Mucosa of descending colon (tissue), 3 donors: ENCODE measurements around the gene RFX5. TPM values are rescaled to one million over a fixed set of nuclear protein-coding genes. Genes with fewer than 3 reads are reported as not detected.

ENCODE experiments used
- ATAC-seq: fragments of 200-7000 bp; cut with Tn5 transposase; one replicate; pipeline ENCODE4 v1.9.1; 2020; ENCODE audit warnings: mild to moderate bottlenecking, moderate library complexity
- DNase-seq, 3 donors: peaks; one replicate each; pipeline ENCODE4 v3.0.0-alpha.2; 2020
- H3K36me3 ChIP-seq: fragments of 200-600 bp; one replicate; pipeline ENCODE4 v1.8.0; 2021; ENCODE audit warnings: low read depth, mild to moderate bottlenecking
- H3K4me1 ChIP-seq: fragments of 200-600 bp; one replicate; pipeline ENCODE4 v1.8.0; 2021; ENCODE audit warnings: low read depth, mild to moderate bottlenecking
- H3K4me3 ChIP-seq: fragments of 200-600 bp; one replicate; pipeline ENCODE4 v1.8.0; 2021; ENCODE audit warnings: mild to moderate bottlenecking
- H3K9me3 ChIP-seq: fragments of 200-600 bp; one replicate; pipeline ENCODE4 v1.8.0; 2021; ENCODE audit warnings: mild to moderate bottlenecking
- intact Hi-C, 2 donors: fragments of 100-400 bp; cut with DNase I in 1 of 2; cut with micrococcal nuclease in 1 of 2; formaldehyde crosslinking; loops; one replicate each; pipeline versions ENCODE4 v1.11.0 to v1.11.1; 2022; cut with DNase I, micrococcal nuclease
- total RNA-seq, 3 donors: library from RNA; stranded (reverse); fragmentation: NEBNext Ultra II Directional in 2 of 3; extraction: Animal tissue kit (Norgen Biotek cat#: 25700) in 2 of 3; gene quantifications; one replicate each; pipeline versions ENCODE4 v1.2.1 to v1.2.4, GENCODE V29; 2021 to 2023
- TF ChIP-seq, protein P1 (sequence below): fragments of 200-600 bp; IDR thresholded peaks from one replicate; pipeline ENCODE4 v1.8.0; 2022; ENCODE audit warnings: antibody characterized with exemption, mild to moderate bottlenecking
- donor health status: DM: no; HTN: no; CAD: no; lungs with moderate emphysema.
- donor health status: DM: no; HTN: no; CAD: no.
- donor health status: DM: no; HTN: yes; CAD: no.

Gene RFX5
- total RNA-seq, 3 donors from 2014 or later, result 20.5 to 45.3 (median 31.8) TPM

DNA sequence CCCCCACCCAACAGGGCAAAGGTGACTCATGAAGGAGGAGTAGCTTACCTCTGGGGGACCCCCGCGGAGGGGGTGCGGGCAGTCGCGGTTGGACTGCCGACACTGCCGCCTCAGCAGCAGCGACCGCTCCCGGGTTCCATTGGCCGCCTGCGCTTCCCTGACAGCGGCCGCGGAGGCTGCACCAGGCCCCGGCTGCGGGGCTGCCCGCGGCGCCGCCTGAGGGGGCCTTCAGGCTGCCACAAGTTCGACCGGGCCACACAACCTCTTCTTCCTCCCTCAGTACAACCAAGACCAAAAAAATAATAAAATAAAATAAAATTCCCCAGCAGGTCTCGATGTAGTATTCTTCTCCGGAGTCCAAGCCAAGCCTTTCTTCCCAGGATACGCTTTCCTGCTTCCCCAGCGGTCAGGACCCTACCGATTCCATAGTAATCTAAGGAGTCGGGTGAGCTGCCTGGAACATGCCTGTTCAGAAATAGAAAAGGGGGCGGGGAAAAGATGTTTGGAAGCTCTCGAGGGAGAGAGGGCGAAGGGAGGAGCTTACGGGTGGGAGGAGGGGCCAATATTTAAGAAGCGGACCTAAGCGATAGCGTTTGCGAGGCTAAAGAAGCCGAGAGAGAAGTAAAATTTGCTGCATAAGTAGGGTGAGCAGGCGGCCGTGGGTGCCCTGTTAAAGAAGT is 19.7 kb downstream of the RFX5 start, which contains the start of gene PI4KB:
Gene PI4KB (minus strand): TSS at position 194 of the 680 bp plus-strand sequence. CDS start 10,935 bp downstream, outside the sequence.
- TF ChIP-seq, protein P1, sequence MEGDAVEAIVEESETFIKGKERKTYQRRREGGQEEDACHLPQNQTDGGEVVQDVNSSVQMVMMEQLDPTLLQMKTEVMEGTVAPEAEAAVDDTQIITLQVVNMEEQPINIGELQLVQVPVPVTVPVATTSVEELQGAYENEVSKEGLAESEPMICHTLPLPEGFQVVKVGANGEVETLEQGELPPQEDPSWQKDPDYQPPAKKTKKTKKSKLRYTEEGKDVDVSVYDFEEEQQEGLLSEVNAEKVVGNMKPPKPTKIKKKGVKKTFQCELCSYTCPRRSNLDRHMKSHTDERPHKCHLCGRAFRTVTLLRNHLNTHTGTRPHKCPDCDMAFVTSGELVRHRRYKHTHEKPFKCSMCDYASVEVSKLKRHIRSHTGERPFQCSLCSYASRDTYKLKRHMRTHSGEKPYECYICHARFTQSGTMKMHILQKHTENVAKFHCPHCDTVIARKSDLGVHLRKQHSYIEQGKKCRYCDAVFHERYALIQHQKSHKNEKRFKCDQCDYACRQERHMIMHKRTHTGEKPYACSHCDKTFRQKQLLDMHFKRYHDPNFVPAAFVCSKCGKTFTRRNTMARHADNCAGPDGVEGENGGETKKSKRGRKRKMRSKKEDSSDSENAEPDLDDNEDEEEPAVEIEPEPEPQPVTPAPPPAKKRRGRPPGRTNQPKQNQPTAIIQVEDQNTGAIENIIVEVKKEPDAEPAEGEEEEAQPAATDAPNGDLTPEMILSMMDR, result no peak
- H3K9me3 ChIP-seq, result no peaks in the 10 kb centered on the region
- ATAC-seq (peak; percentile 98), DNase-seq (peak; percentile 84 to 97 (median 88))
- peaks cover 17% of the 10 kb centered on the region for H3K4me1 ChIP-seq
- intact Hi-C loops, result no loop called here
- H3K36me3 ChIP-seq, result no peaks in the 10 kb centered on the region
- peak within 1 kb of the TSS; percentile 74 for H3K4me3 ChIP-seq

DNA sequence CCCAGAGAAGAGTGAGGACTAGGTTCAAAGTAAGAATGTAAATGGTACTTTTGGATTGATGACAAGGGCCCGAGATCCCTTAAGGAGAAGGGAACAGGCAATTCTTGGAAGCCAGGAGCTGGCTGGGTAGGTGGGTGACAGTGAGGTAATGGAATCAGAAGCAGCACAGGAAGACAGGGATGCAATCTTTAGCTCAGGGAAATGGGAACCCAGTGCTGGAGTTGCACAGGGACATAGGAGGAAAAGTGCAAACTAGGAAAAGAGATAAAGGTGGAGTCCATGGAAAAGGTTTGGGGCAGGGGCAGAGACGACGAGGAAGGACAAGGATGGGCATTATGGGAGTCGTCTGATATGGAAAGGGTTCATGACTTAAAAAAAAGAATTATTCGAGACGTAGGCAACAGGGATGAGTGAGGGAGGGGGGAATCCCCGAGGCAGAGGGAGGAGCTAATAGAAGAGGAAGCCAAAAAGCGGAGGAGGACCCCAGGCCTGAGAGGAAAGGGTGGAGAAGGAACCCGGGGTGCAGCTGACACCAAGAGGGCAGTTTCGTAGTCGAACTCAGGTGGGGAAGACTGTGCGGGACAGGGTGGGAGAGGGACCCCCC is 20.3 kb downstream of the RFX5 start:
- Histone ChIP-seq H3K4me3 (peak overlapping the region; percentile 74), H3K9me3 (no peaks in the 10 kb centered on the region), H3K4me1 (peaks cover 17% of the 10 kb centered on the region), H3K36me3 (no peaks in the 10 kb centered on the region)
- intact Hi-C loops, result no loop called here
- ATAC-seq (peak; percentile 67), DNase-seq (peak in 2 of 3 donors; percentile 60 to 67)
- TF ChIP-seq, protein P1, result no peak

DNA sequence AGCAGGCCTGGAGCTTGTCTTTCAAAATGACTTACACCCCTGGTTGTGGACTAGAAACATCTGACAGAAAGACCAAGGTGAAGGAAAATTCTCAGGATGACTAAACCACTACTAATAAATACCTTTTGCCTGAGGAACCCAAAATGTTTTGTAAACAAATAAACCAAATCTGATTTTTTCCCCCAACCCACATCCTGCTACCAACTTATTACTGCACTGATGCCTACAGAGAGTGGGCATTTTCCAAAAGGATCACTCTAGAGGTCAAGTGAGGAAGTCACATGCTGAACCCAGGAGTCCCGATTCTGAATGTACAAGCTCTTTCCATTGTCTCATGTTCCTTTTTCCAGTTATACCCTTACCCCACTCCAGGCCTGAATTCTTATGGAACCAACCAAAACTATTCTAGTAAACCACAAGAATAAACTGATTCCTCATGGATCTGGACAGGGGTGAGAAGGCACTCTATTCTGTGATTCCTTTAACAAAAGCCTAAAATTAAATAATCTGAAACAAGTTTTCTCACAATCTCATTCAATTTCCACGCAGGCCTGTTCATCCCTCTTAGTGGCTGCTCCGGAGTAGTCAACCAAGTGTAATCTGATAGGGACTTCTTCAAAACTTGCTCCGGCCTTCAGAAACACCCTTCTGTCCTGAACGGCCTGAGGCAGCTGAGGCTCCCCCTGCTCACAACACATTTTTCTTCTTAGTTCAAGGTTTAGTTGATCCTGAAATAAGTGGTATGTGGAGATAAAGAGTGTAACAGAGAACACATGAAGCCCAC is 21.2 kb downstream of the RFX5 start:
- peaks cover 17% of the 10 kb centered on the region for H3K4me1 ChIP-seq

DNA sequence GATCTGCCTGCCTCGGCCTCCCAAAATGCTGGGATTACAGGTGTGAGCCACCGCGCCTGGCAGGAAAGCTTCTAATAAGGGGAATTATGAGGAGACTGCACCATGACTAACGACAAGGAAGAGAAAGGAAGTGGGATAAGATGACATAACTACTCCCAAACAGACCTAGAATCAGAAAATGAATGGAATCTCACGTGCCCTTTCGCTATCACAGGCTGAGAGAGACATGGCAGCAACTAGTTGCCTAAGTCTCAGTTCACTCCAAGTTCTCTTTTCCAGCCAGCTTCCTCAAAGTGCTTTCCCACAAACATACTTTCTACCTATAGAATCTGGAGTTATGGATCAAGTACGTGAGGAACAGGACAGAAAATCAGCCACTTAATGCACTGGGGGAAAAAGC is 21.8 kb downstream of the RFX5 start:
- H3K4me1 ChIP-seq, result peaks cover 17% of the 10 kb centered on the region
- TF ChIP-seq, protein P1, result no peak
- intact Hi-C loops, result no loop called here
- no peak for ATAC-seq
- H3K36me3 ChIP-seq, result no peaks in the 10 kb centered on the region
- no peak for DNase-seq
- no peak overlapping the region for H3K4me3 ChIP-seq
- H3K9me3 ChIP-seq, result no peaks in the 10 kb centered on the region

More for the DNA sequence above, 21.2 kb downstream of the RFX5 start:
- Histone ChIP-seq H3K4me3 (no peak overlapping the region), H3K36me3 (no peaks in the 10 kb centered on the region), H3K9me3 (no peaks in the 10 kb centered on the region)
- ATAC-seq (no peak), DNase-seq (no peak)
- intact Hi-C loops, result no loop called here
- TF ChIP-seq, protein P1, result no peak

DNA sequence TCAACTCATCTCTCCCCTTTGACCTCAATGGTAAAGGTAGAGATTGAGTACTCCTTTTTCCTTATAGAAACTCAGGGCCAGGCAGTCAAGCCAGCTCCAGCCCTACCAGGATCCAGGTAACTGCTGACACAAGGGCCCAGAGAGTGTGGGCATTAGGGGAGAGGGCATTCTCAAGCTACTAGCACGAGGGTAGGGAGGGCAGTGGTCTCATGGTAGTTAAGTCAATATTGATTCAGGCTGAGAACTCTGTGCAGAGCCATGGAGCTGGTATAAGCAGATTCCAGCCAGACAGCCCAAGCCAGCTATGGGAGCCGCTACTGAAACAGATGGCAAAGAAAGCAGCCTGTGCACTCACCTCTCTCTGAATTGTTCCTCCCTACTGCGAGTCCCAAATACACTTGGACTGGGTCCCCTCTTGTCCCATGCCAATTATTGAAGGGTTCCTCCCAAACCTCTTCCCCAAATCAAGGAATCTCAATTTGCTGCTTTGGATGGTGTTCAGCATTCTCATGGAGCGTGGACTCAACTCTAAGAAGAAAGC is 22.6 kb downstream of the RFX5 start:
- intact Hi-C loops, result no loop called here
- TF ChIP-seq, protein P1, result no peak
- ATAC-seq (no peak), DNase-seq (no peak)
- H3K9me3 ChIP-seq, result no peaks in the 10 kb centered on the region
- peaks cover 17% of the 10 kb centered on the region for H3K4me1 ChIP-seq
- H3K4me3 ChIP-seq, result no peak overlapping the region
- no peaks in the 10 kb centered on the region for H3K36me3 ChIP-seq
